PFSK-1 (cell line): ENCODE measurements around the gene NARS2.

Experiments used
- FOXP2 ChIP-seq: optimal IDR thresholded peaks from 2 replicates; pipeline ENCODE3; 2011; ENCODE audit warnings: borderline replicate concordance, control low read depth, inconsistent platforms; ENCODE audit not compliant: insufficient read depth; ENCODE audit errors: extremely low read length, extremely low read depth
- POLR2AphosphoS5 ChIP-seq: IDR thresholded peaks from 2 replicates; pipeline ENCODE4 v1.6.1; 2012; ENCODE audit warnings: low read depth, mild to moderate bottlenecking, control low read depth, low read length, moderate library complexity
- SIN3A ChIP-seq: IDR thresholded peaks from 2 replicates; pipeline ENCODE4 v1.6.1; 2012; ENCODE audit warnings: mild to moderate bottlenecking, low read length, moderate library complexity, borderline replicate concordance; ENCODE audit not compliant: insufficient read depth
- TAF1 ChIP-seq: IDR thresholded peaks from 2 replicates; pipeline ENCODE4 v1.6.1; 2012; ENCODE audit warnings: low read length, control low read depth, borderline replicate concordance; ENCODE audit not compliant: insufficient read depth
- TF ChIP-seq, protein P1 (sequence below), 2 experiments: IDR thresholded peaks; 2 replicates each; pipeline versions ENCODE4 v1.6.1 to v1.8.0; 2011 to 2012; ENCODE audit warnings: low read depth in 2 of 2, low read length in 2 of 2, control low read depth in 1 of 2, inconsistent platforms in 1 of 2, mild to moderate bottlenecking in 1 of 2, moderate library complexity in 1 of 2; ENCODE audit not compliant: insufficient read depth in 1 of 2

GRCh38 chr11:78576549-78577097, 2.0 kb upstream of the NARS2 start:
- no peak for TF ChIP-seq TAF1
- no peak for TF ChIP-seq POLR2AphosphoS5
- no peak for TF ChIP-seq SIN3A
- TF ChIP-seq, protein P1, sequence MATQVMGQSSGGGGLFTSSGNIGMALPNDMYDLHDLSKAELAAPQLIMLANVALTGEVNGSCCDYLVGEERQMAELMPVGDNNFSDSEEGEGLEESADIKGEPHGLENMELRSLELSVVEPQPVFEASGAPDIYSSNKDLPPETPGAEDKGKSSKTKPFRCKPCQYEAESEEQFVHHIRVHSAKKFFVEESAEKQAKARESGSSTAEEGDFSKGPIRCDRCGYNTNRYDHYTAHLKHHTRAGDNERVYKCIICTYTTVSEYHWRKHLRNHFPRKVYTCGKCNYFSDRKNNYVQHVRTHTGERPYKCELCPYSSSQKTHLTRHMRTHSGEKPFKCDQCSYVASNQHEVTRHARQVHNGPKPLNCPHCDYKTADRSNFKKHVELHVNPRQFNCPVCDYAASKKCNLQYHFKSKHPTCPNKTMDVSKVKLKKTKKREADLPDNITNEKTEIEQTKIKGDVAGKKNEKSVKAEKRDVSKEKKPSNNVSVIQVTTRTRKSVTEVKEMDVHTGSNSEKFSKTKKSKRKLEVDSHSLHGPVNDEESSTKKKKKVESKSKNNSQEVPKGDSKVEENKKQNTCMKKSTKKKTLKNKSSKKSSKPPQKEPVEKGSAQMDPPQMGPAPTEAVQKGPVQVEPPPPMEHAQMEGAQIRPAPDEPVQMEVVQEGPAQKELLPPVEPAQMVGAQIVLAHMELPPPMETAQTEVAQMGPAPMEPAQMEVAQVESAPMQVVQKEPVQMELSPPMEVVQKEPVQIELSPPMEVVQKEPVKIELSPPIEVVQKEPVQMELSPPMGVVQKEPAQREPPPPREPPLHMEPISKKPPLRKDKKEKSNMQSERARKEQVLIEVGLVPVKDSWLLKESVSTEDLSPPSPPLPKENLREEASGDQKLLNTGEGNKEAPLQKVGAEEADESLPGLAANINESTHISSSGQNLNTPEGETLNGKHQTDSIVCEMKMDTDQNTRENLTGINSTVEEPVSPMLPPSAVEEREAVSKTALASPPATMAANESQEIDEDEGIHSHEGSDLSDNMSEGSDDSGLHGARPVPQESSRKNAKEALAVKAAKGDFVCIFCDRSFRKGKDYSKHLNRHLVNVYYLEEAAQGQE (IDR thresholded peaks at IDR 0.05; ENCODE audit: insufficient read depth in 1 of 2, low read depth in 2 of 2, low read length in 2 of 2), result no peak
- TF ChIP-seq FOXP2, result no peak
